HG03060 (cell line): ENCODE data around the gene PDE8B.
"Not testable (repeated sequence)": the region's sequence is repeated elsewhere in the genome, so short reads cannot be mapped to it uniquely, and the experiment has no call there.

ENCODE experiments used
- ATAC-seq: cut with Tn5 transposase; IDR thresholded peaks from one replicate; pipeline ENCODE4 v1.9.1; 2021; ENCODE audit warnings: low read depth, moderate number of reproducible peaks; ENCODE audit not compliant: unreplicated experiment

Gene PDE8B

GRCh38 chr5:77355080-77355479 is 144.6 kb downstream of the PDE8B start:
- ATAC-seq, result no peak

GRCh38 chr5:77355751-77356150 is 145.3 kb downstream of the PDE8B start:
- ATAC-seq, result no peak

- ATAC-seq, result peak; percentile 72
Observed at GRCh38 chr5:77356740-77357139, 146.3 kb downstream of the PDE8B start.

GRCh38 chr5:77358255-77359205 is 148.1 kb downstream of the PDE8B start:
- ATAC-seq, result no peak

GRCh38 chr5:77359231-77359630 is 148.8 kb downstream of the PDE8B start:
- ATAC-seq, result no peak

- no peak for ATAC-seq
Observed at GRCh38 chr5:77360381-77360780, 149.9 kb downstream of the PDE8B start.

GRCh38 chr5:77360973-77361372 is 150.5 kb downstream of the PDE8B start:
- no peak for ATAC-seq

- no peak for ATAC-seq
Observed at GRCh38 chr5:77366717-77367500, 156.4 kb downstream of the PDE8B start.

GRCh38 chr5:77367741-77368140 is 157.3 kb downstream of the PDE8B start:
- no peak for ATAC-seq

- ATAC-seq, result no peak
Observed at GRCh38 chr5:77368367-77368766, 157.9 kb downstream of the PDE8B start.

GRCh38 chr5:77369566-77369965 is 159.1 kb downstream of the PDE8B start:
- ATAC-seq, result no peak

- ATAC-seq, result no peak
Observed at GRCh38 chr5:77374686-77375085, 164.2 kb downstream of the PDE8B start.

GRCh38 chr5:77376609-77377300 is 166.3 kb downstream of the PDE8B start:
- ATAC-seq, result no peak

- peak; percentile 83 for ATAC-seq
Observed at GRCh38 chr5:77379558-77380061, 169.1 kb downstream of the PDE8B start.

GRCh38 chr5:77380636-77381035 is 170.2 kb downstream of the PDE8B start:
- no peak for ATAC-seq

GRCh38 chr5:77383336-77383735 is 172.9 kb downstream of the PDE8B start:
- ATAC-seq, result not testable (repeated sequence)

GRCh38 chr5:77386340-77386739 is 175.9 kb downstream of the PDE8B start:
- not testable (repeated sequence) for ATAC-seq

GRCh38 chr5:77389746-77390145 is 179.3 kb downstream of the PDE8B start:
- no peak for ATAC-seq

GRCh38 chr5:77390221-77390620 is 179.7 kb downstream of the PDE8B start:
- ATAC-seq, result no peak

- no peak for ATAC-seq
Observed at GRCh38 chr5:77390795-77391194, 180.3 kb downstream of the PDE8B start.
